NOMO-1 (cell line): ENCODE results near the gene SNCAIP.
"Not testable (repeated sequence)": the region's sequence is repeated elsewhere in the genome, so short reads cannot be mapped to it uniquely, and the experiment has no call there.

Experiments used
- DNase-seq, 2 experiments: peaks; one replicate each; lab custom pipeline; 2025; ENCODE audit not compliant: unreplicated experiment in 2 of 2; lab: John Stamatoyannopoulos, UW

SNCAIP gene

GRCh38 chr5:122312591-122313406, 762 bp downstream of the SNCAIP start:
- peak in 1 of 2 experiments; percentile 5 for DNase-seq

GRCh38 chr5:122314036-122314435, 2.0 kb downstream of the SNCAIP start:
- no peak for DNase-seq

GRCh38 chr5:122315521-122315920, 3.5 kb downstream of the SNCAIP start:
- DNase-seq: no peak

GRCh38 chr5:122316656-122317055, 4.6 kb downstream of the SNCAIP start:
- no peak for DNase-seq

- no peak for DNase-seq
Measured at GRCh38 chr5:122319897-122320296, 7.9 kb downstream of the SNCAIP start.

- DNase-seq: no peak
Measured at GRCh38 chr5:122321921-122322320, 9.9 kb downstream of the SNCAIP start.

- no peak for DNase-seq
Measured at GRCh38 chr5:122322801-122323548, 10.9 kb downstream of the SNCAIP start.

- no peak for DNase-seq
Measured at GRCh38 chr5:122323738-122324137, 11.7 kb downstream of the SNCAIP start.

GRCh38 chr5:122327110-122327509, 15.1 kb downstream of the SNCAIP start:
- no peak for DNase-seq

- no peak for DNase-seq
Measured at GRCh38 chr5:122330881-122331280, 18.8 kb downstream of the SNCAIP start.

- DNase-seq: peak; percentile 26 to 70
Measured at GRCh38 chr5:122332599-122333555, 20.8 kb downstream of the SNCAIP start.

GRCh38 chr5:122333564-122333963, 21.5 kb downstream of the SNCAIP start:
- peak in 1 of 2 experiments; percentile 52 for DNase-seq

GRCh38 chr5:122339591-122339990, 27.6 kb downstream of the SNCAIP start:
- no peak for DNase-seq

- no peak for DNase-seq
Measured at GRCh38 chr5:122341087-122341486, 29.1 kb downstream of the SNCAIP start.

- no peak for DNase-seq
Measured at GRCh38 chr5:122342256-122342655, 30.2 kb downstream of the SNCAIP start.

- DNase-seq: no peak
Measured at GRCh38 chr5:122346897-122347581, 35.0 kb downstream of the SNCAIP start.

- no peak for DNase-seq
Measured at GRCh38 chr5:122350496-122350895, 38.5 kb downstream of the SNCAIP start.

GRCh38 chr5:122351416-122352157, 39.5 kb downstream of the SNCAIP start:
- DNase-seq: no peak

- no peak for DNase-seq
Measured at GRCh38 chr5:122352331-122352730, 40.3 kb downstream of the SNCAIP start.

- DNase-seq: not testable (repeated sequence)
Measured at GRCh38 chr5:122353361-122353760, 41.3 kb downstream of the SNCAIP start.
